ENCODE data around the gene NUDT21. TPM values are rescaled to one million over a fixed set of nuclear protein-coding genes. Genes with fewer than 3 reads are reported as not detected.
"Not testable (repeated sequence)": the region's sequence is repeated elsewhere in the genome, so short reads cannot be mapped to it uniquely, and the experiment has no call there.

Gene NUDT21
- total RNA-seq (10 to 100 TPM; 41.1 to 52.4 (median 48.5) TPM), polyA plus RNA-seq (10 to 100 TPM; 16.9 to 39.0 (median 28.6) TPM)
- long read RNA-seq, donor 1, full-length matches to known transcripts, result 36 of 36 reads
- long read RNA-seq, donor 1, partial matches to known transcripts, result 0 of 36 reads
- long read RNA-seq, donor 1, other reads (novel, unspliced or antisense), result 0 of 36 reads
- long read RNA-seq, donor 2, full-length matches to known transcripts, result 63 of 66 reads
- long read RNA-seq, donor 2, partial matches to known transcripts, result 1 of 66 reads
- long read RNA-seq, donor 2, other reads (novel, unspliced or antisense), result 2 of 66 reads

DNA sequence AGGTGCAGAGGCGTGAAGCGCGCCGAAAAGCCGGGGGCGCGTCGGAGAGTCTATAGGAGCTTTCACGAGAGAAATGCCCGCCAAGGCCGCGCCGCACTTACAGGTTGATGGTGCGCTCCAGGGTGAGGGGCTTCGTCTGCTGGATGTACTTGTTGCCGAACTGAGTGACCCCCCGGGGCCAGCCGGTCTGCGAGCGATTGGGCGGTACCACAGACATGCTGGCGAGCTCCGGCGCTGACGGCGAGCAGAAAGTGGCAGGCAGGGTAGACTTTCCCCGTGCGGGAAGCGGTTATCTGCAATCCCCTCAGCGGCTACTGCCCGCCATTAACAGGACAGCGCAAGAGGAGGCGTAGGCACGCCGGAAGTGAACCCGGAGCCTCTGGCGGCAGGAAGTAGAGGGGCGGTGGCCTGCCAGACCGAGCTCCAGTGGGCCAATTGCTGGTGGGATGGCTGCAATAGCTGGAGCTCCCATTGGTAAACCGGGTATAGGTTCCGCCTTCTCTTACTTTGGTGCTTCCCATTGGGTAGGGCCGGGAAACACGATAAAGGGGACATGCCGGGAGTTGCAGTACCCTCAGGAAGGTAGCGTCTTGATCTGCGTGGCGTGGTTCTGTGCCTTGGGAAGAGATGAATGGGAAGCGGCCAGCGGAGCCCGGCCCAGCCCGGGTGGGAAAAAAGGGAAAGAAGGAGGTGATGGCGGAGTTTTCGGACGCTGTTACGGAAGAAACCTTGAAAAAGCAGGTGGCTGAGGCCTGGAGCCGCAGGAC is at the start of gene NUDT21, which contains the start of gene OGFOD1:
NUDT21 (minus strand) TSS at position 347 of the 767 bp plus-strand sequence; CDS start at position 217, 130 bp downstream.
OGFOD1 (plus strand) TSS at position 569 of the 767 bp plus-strand sequence; CDS start at position 628, 59 bp downstream.
- peaks cover 5 to 49% of the 10 kb centered on the region in 2 donors for H3K36me3 ChIP-seq (ENCODE audit: insufficient read depth in 1 of 2, low read depth in 1 of 2)
- H3K27me3 ChIP-seq (ENCODE audit: insufficient read depth in 3 of 3, low read length in 2 of 3), result no peaks in the 10 kb centered on the region
- peak; percentile 92 to 97 for DNase-seq
- peak; percentile 95 to 99 (median 98) for ATAC-seq
- H3K9me3 ChIP-seq, result no peaks in the 10 kb centered on the region
- 0 to 1% (median 1%) methylated on average over 52 to 56 of the region's 56 CpGs for WGBS, 3 donors
- intact Hi-C loops (cut with DNase I), result loop anchor here in 1 of 2 donors (5.0 kb wide), 1 partner anchor 1366 kb away; no protein-coding TSS in a partner anchor
- peak within 1 kb of the TSS; percentile 96 for H3K27ac ChIP-seq
- peak within 1 kb of the TSS; percentile 87 for H3K4me3 ChIP-seq
- TF ChIP-seq, protein P1, sequence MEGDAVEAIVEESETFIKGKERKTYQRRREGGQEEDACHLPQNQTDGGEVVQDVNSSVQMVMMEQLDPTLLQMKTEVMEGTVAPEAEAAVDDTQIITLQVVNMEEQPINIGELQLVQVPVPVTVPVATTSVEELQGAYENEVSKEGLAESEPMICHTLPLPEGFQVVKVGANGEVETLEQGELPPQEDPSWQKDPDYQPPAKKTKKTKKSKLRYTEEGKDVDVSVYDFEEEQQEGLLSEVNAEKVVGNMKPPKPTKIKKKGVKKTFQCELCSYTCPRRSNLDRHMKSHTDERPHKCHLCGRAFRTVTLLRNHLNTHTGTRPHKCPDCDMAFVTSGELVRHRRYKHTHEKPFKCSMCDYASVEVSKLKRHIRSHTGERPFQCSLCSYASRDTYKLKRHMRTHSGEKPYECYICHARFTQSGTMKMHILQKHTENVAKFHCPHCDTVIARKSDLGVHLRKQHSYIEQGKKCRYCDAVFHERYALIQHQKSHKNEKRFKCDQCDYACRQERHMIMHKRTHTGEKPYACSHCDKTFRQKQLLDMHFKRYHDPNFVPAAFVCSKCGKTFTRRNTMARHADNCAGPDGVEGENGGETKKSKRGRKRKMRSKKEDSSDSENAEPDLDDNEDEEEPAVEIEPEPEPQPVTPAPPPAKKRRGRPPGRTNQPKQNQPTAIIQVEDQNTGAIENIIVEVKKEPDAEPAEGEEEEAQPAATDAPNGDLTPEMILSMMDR (IDR thresholded peaks at IDR 0.05), result no peak
- peaks cover 38% of the 10 kb centered on the region for H3K4me1 ChIP-seq

DNA sequence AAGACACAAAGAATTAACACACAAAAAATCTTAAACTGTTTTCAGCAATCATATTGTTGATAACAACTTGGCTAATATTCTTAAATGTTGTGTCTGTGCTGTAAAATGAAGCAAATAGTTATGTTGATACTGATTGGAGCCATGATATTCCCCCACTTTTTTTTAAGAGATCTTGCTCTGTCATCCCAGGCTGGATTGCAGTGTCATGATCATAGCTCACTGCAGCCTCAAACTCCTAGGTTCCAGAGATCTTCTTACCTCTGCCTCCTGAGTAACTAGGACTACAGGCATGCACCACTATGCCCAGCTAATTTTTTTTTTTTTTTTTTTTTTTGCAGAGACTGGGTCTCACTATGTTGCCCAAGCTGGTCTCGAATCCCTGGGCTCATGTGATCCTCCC is 42.7 kb upstream of the NUDT21 start:
- Histone ChIP-seq H3K9me3 (no peaks in the 10 kb centered on the region), H3K4me1 (no peaks in the 10 kb centered on the region), H3K27me3 (ENCODE audit: insufficient read depth in 3 of 3, low read length in 2 of 3) (no peaks in the 10 kb centered on the region), H3K4me3 (no peak overlapping the region), H3K36me3 (ENCODE audit: insufficient read depth in 1 of 2, low read depth in 1 of 2) (peaks cover 3 to 58% of the 10 kb centered on the region in 2 donors), H3K27ac (no peak overlapping the region)
- intact Hi-C loops (cut with DNase I), result no loop called here
- DNase-seq (no peak), ATAC-seq (peak in 3 of 4 donors; percentile 22 to 53 (median 38))
- TF ChIP-seq, protein P1 (IDR thresholded peaks at IDR 0.05), result no peak
- 95 to 100% (median 100%) methylated on average over 1 of the region's 1 CpG for WGBS, 3 donors

DNA sequence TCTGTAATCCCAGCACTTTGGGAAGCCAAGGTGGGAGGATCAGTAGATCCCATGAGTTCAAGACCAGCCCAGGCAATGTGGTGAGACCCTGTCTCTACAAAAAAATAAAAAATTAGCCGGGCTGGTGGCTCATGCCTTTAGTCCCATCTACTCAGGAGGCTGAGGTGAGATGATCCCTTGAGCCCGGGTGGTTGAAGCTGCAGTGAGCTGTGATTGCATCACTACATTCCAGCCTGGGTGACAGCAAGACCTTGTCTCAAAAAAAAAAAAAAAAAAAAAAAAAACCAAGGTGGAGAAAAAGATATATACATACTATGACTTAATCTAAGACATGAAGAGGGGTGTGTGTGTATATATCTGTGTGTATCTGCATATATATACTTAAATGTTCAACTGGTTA is 42.0 kb upstream of the NUDT21 start:
- no peak overlapping the region for H3K4me3 ChIP-seq
- WGBS, 3 donors, result 55 to 73% (median 65%) methylated on average over 2 of the region's 2 CpGs
- H3K27ac ChIP-seq, result no peak overlapping the region
- peaks cover 3 to 51% of the 10 kb centered on the region in 2 donors for H3K36me3 ChIP-seq (ENCODE audit: insufficient read depth in 1 of 2, low read depth in 1 of 2)
- ATAC-seq (peak in 3 of 4 donors; percentile 72 to 75 (median 74)), DNase-seq (no peak)
- TF ChIP-seq, protein P1 (IDR thresholded peaks at IDR 0.05), result no peak
- intact Hi-C loops (cut with DNase I), result no loop called here
- H3K4me1 ChIP-seq, result no peaks in the 10 kb centered on the region
- no peaks in the 10 kb centered on the region for H3K9me3 ChIP-seq
- H3K27me3 ChIP-seq (ENCODE audit: insufficient read depth in 3 of 3, low read length in 2 of 3), result no peaks in the 10 kb centered on the region

DNA sequence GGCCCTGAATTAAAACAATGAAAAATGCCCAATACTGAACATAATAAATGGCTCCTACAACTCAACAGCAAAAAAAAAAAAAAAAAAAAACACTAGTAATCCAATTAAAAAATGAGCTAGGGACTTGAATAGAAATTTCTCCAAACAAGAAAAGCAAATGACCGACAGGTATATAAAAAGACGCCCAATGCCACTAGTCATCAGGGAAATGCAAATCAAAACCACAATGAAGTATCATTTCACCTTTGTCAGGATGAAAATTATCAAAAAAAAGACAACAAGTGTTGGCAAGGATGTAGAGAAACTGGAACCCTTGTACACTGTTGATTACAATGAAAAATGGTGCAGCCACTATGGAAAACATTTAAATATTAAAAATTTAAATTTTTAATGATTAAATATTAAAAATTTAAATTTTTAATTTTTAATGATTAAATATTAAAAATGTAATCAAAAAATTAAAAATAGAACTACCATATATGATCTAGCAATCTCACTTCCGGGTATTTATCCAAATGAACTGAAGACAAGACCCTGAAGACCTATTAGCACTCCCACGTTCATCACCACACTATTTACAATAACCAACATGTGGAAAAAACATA is 40.6 kb upstream of the NUDT21 start:
- H3K27ac ChIP-seq, result no peak overlapping the region
- no peak for DNase-seq
- WGBS, 3 donors, result 95 to 97% (median 96%) methylated on average over 4 of the region's 4 CpGs
- peaks cover under 1 to 38% of the 10 kb centered on the region in 2 donors for H3K36me3 ChIP-seq (ENCODE audit: insufficient read depth in 1 of 2, low read depth in 1 of 2)
- no peaks in the 10 kb centered on the region for H3K27me3 ChIP-seq (ENCODE audit: insufficient read depth in 3 of 3, low read length in 2 of 3)
- H3K4me3 ChIP-seq, result no peak overlapping the region
- no peak for ATAC-seq
- no peaks in the 10 kb centered on the region for H3K4me1 ChIP-seq
- TF ChIP-seq, protein P1 (IDR thresholded peaks at IDR 0.05), result no peak
- H3K9me3 ChIP-seq, result no peaks in the 10 kb centered on the region
- intact Hi-C loops (cut with DNase I), result no loop called here

DNA sequence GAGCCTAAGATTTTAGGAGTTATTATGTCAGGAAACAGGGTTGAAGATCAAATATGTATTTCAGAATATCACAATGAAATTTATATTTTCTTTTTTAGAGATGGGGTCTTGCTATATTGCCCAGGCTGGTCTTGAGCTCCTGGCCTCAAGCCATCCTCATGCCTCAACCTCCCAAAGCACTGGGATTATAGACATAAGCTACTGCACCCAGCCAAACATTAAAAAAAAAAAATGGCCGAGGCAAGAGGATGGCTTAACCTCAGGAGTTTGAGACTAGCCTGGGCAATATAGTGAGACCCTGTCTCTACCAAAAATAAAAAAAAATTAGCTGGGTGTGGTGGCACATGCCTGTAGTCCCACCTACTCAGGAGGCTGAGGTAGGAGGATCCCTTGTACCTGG is 37.7 kb upstream of the NUDT21 start:
- H3K27ac ChIP-seq; H3K4me1 ChIP-seq; H3K9me3 ChIP-seq; ATAC-seq; intact Hi-C loops (cut with DNase I); H3K27me3 ChIP-seq (ENCODE audit: insufficient read depth in 3 of 3, low read length in 2 of 3); H3K4me3 ChIP-seq; DNase-seq: not testable (repeated sequence)
- WGBS, 3 donors, result 89 to 100% (median 93%) methylated on average over 1 of the region's 1 CpG
- peaks cover 4 to 32% of the 10 kb centered on the region in 2 donors for H3K36me3 ChIP-seq (ENCODE audit: insufficient read depth in 1 of 2, low read depth in 1 of 2)

Data from psoas muscle (tissue), 8 donors.